Neural cell (in vitro differentiated cells): ENCODE results near the gene PLD6. TPM values are rescaled to one million over a fixed set of nuclear protein-coding genes. Genes with fewer than 3 reads are reported as not detected.

Source experiments
- H2AFZ ChIP-seq: fragments of 200-600, 300-800 bp; sonication (generic), shearing (Covaris generic); 2 replicates; pipeline ENCODE4 v1.6.0; 2014; ENCODE audit warnings: low read depth, mild to moderate bottlenecking, antibody characterized with exemption, low read length, moderate library complexity
- H3F3A ChIP-seq: fragments of 200-600 bp; shearing (Covaris generic); 2 replicates; pipeline ENCODE4 v1.6.1; 2016; ENCODE audit warnings: mild to moderate bottlenecking, moderate library complexity, mixed read lengths, antibody characterized with exemption, low read length; ENCODE audit not compliant: insufficient read depth, poor library complexity, severe bottlenecking
- H3K27ac ChIP-seq: fragments of 200-600, 300-800 bp; sonication (generic), shearing (Covaris generic); 2 replicates; pipeline ENCODE4 v1.5.1; 2014; ENCODE audit warnings: mild to moderate bottlenecking, low read length, moderate library complexity
- H3K27me3 ChIP-seq: fragments of 300-800, 200-600 bp; sonication (generic), shearing (Covaris generic); 2 replicates; pipeline ENCODE4 v1.6.0; 2014; ENCODE audit warnings: mild to moderate bottlenecking, low read depth, low read length, moderate library complexity; ENCODE audit not compliant: insufficient read depth
- H3K36me3 ChIP-seq: fragments of 300-800, 200-600 bp; sonication (generic), shearing (Covaris generic); 2 replicates; pipeline ENCODE4 v1.5.1; 2014; ENCODE audit warnings: mild to moderate bottlenecking, antibody characterized with exemption, low read length, moderate library complexity; ENCODE audit not compliant: insufficient read depth
- H3K4me2 ChIP-seq: fragments of 300-800, 200-600 bp; sonication (generic), shearing (Covaris generic); 2 replicates; pipeline ENCODE4 v1.6.0; 2014; ENCODE audit warnings: mild to moderate bottlenecking, low read length
- H3K4me3 ChIP-seq: fragments of 300-800, 200-600 bp; sonication (generic), shearing (Covaris generic); 2 replicates; pipeline ENCODE4 v1.5.1; 2014; ENCODE audit warnings: mild to moderate bottlenecking, low read length, moderate library complexity
- H3K79me2 ChIP-seq: fragments of 200-600 bp; shearing (Covaris generic); replicated peaks from 2 replicates; pipeline ENCODE4 v1.6.0; 2014; ENCODE audit warnings: mild to moderate bottlenecking, low read length, moderate library complexity; ENCODE audit not compliant: insufficient read depth
- H3K9ac ChIP-seq: fragments of 300-800, 200-600 bp; sonication (generic), shearing (Covaris generic); 2 replicates; pipeline ENCODE4 v1.6.1; 2016; ENCODE audit warnings: mild to moderate bottlenecking, low read length, mixed read lengths
- H3K9me2 ChIP-seq: fragments of 200-600 bp; shearing (Covaris generic); 2 replicates; pipeline ENCODE4 v1.6.1; 2016; ENCODE audit warnings: mild to moderate bottlenecking, low read length, mixed read lengths; ENCODE audit not compliant: insufficient read depth
- H3K9me3 ChIP-seq: fragments of 200-600, 300-800 bp; sonication (generic), shearing (Covaris generic); 2 replicates; pipeline ENCODE4 v1.6.1; 2016; ENCODE audit warnings: mild to moderate bottlenecking, mixed run types, low read length, moderate library complexity, mixed read lengths
- H4K20me1 ChIP-seq: fragments of 200-600 bp; shearing (Covaris generic); 2 replicates; pipeline ENCODE4 v1.6.1; 2016; ENCODE audit warnings: mild to moderate bottlenecking, mixed run types; ENCODE audit not compliant: insufficient read depth
- CTCF ChIP-seq: fragments of 450-650 bp; IDR thresholded peaks from 2 replicates; pipeline ENCODE4 v1.5.1; 2014; ENCODE audit warnings: antibody characterized with exemption, mild to moderate bottlenecking, moderate library complexity; ENCODE audit not compliant: poor library complexity, severe bottlenecking
- EP300 ChIP-seq: fragments of 450-650 bp; conservative IDR thresholded peaks from 2 replicates; pipeline ENCODE4 v1.6.1; 2014; ENCODE audit warnings: antibody characterized with exemption, mild to moderate bottlenecking, moderate library complexity; ENCODE audit not compliant: poor library complexity, severe bottlenecking
- EZH2 ChIP-seq: fragments of 200-600, 300-800 bp; shearing (Covaris generic), sonication (generic); IDR thresholded peaks from 2 replicates; pipeline ENCODE4 v1.6.1; 2014; ENCODE audit warnings: antibody characterized with exemption, low read length, borderline replicate concordance, mild to moderate bottlenecking; ENCODE audit not compliant: insufficient read depth, poor library complexity, severe bottlenecking
- MXI1 ChIP-seq: fragments of 450-650 bp; conservative IDR thresholded peaks from 2 replicates; pipeline ENCODE4 v1.6.1; 2014; ENCODE audit warnings: antibody characterized with exemption, mild to moderate bottlenecking; ENCODE audit not compliant: poor library complexity, severe bottlenecking
- POLR2AphosphoS5 ChIP-seq: IDR thresholded peaks from 2 replicates; pipeline ENCODE4 v1.6.1; 2012
- RAD21 ChIP-seq: fragments of 450-650 bp; conservative IDR thresholded peaks from 2 replicates; pipeline ENCODE4 v1.6.1; 2014; ENCODE audit warnings: antibody characterized with exemption, mild to moderate bottlenecking, moderate library complexity
- REST ChIP-seq: IDR thresholded peaks from 2 replicates; pipeline ENCODE4 v1.6.1; 2012; ENCODE audit warnings: borderline replicate concordance
- SMC3 ChIP-seq: fragments of 450-650 bp; conservative IDR thresholded peaks from 2 replicates; pipeline ENCODE4 v1.6.1; 2014; ENCODE audit warnings: antibody characterized with exemption, mild to moderate bottlenecking, moderate library complexity; ENCODE audit not compliant: poor library complexity
- TAF1 ChIP-seq: IDR thresholded peaks from 2 replicates; pipeline ENCODE4 v1.6.1; 2012; ENCODE audit warnings: low read depth
- polyA plus RNA-seq: library from polyadenylated mRNA; depleted of rRNA; stranded (reverse); fragments of >200 nt; gene quantifications from 2 replicates; pipeline ENCODE4 v1.2.3, GENCODE V29; 2014

PLD6 gene
- polyA plus RNA-seq, 1 donor from 2014 or later: 2.0 TPM

GRCh38 chr17:17239832-17240231 is 33.7 kb upstream of the PLD6 start:
- H3K4me3 ChIP-seq: no peak overlapping the region
- H3K27ac ChIP-seq: no peak overlapping the region
- no peaks in the 10 kb centered on the region for H3K9me3 ChIP-seq
- no peaks in the 10 kb centered on the region for H4K20me1 ChIP-seq
- H3K79me2 ChIP-seq: peaks cover 17% of the 10 kb centered on the region
- TF ChIP-seq TAF1: no peak
- TF ChIP-seq EZH2: no peak
- no peak for TF ChIP-seq SMC3
- no peak for TF ChIP-seq CTCF
- TF ChIP-seq REST: no peak
- no peak for TF ChIP-seq MXI1
- no peak for TF ChIP-seq RAD21
- no peak for TF ChIP-seq EP300
- TF ChIP-seq POLR2AphosphoS5: no peak
- H3F3A ChIP-seq: no peaks in the 10 kb centered on the region
- no peaks in the 10 kb centered on the region for H3K9me2 ChIP-seq
- H2AFZ ChIP-seq: no peak overlapping the region
- H3K36me3 ChIP-seq: no peaks in the 10 kb centered on the region
- no peak overlapping the region for H3K9ac ChIP-seq
- H3K27me3 ChIP-seq: no peaks in the 10 kb centered on the region
- no peak overlapping the region for H3K4me2 ChIP-seq

GRCh38 chr17:17237026-17237799 is 31.1 kb upstream of the PLD6 start, which contains the start of gene FLCN:
TSS of gene FLCN (minus strand) at chr17:17237168. CDS start at chr17:17228137, 9,031 bp downstream.
- H3K4me3 ChIP-seq: peak within 1 kb of the TSS; percentile 100
- peak within 1 kb of the TSS; percentile 94 for H3K4me2 ChIP-seq
- H2AFZ ChIP-seq: peak within 1 kb of the TSS; percentile 98
- no peaks in the 10 kb centered on the region for H3F3A ChIP-seq
- peaks cover 22% of the 10 kb centered on the region for H3K79me2 ChIP-seq
- H3K9ac ChIP-seq: peak within 1 kb of the TSS; percentile 96
- H3K36me3 ChIP-seq: no peaks in the 10 kb centered on the region
- no peaks in the 10 kb centered on the region for H4K20me1 ChIP-seq
- no peak for TF ChIP-seq RAD21
- TF ChIP-seq MXI1: peak; percentile 62
- peak; percentile 45 for TF ChIP-seq EP300
- peak; percentile 53 for TF ChIP-seq TAF1
- no peak for TF ChIP-seq EZH2
- TF ChIP-seq REST: peak; percentile 55
- TF ChIP-seq SMC3: no peak
- peak; percentile 90 for TF ChIP-seq POLR2AphosphoS5
- peak; percentile 28 for TF ChIP-seq CTCF
- peak within 1 kb of the TSS; percentile 95 for H3K27ac ChIP-seq
- H3K9me3 ChIP-seq: no peaks in the 10 kb centered on the region
- H3K9me2 ChIP-seq: no peaks in the 10 kb centered on the region
- no peaks in the 10 kb centered on the region for H3K27me3 ChIP-seq
